B cell (primary cell): ENCODE data around the gene PRRX1. TPM values are rescaled to one million over a fixed set of nuclear protein-coding genes. Genes with fewer than 3 reads are reported as not detected.

Source experiments
- ATAC-seq: fragments of 200-7000 bp; cut with Tn5 transposase; one replicate; pipeline ENCODE4 v1.10.0; 2021; ENCODE audit warnings: low read depth, mild to moderate bottlenecking, moderate number of reproducible peaks, moderate library complexity
- CTCF ChIA-PET: fragments of 350-600 bp; sonication (Branson Sonifier 250); formaldehyde crosslinking; loops from one replicate; lab custom pipeline; 2021; ENCODE audit warnings: antibody characterized with exemption, inconsistent platforms; lab: Charles Lee
- POLR2A ChIA-PET: fragments of 350-600 bp; sonication (Branson Sonifier 250); formaldehyde crosslinking; loops from one replicate; lab custom pipeline; 2021; ENCODE audit warnings: antibody characterized with exemption; lab: Charles Lee
- DNase-seq: peaks from one replicate; pipeline ENCODE4 v3.0.0; 2013
- H2AFZ ChIP-seq: 2 replicates; pipeline ENCODE4 v1.6.1; 2012; ENCODE audit warnings: mild to moderate bottlenecking, low read depth, low read length; ENCODE audit not compliant: insufficient read depth, poor library complexity, severe bottlenecking
- H3K27ac ChIP-seq, 2 donors: 1 replicate in 1 of 2; 2 replicates in 1 of 2; pipeline ENCODE4 v1.5.1; 2012 to 2013; ENCODE audit warnings: low read length in 2 of 2, mild to moderate bottlenecking in 2 of 2, moderate library complexity in 1 of 2
- H3K27me3 ChIP-seq, 4 experiments: fragments of 200-600 bp in 1 of 4; sonication (generic) in 1 of 4; replicated peaks in 1 of 4; 1 replicate in 2 of 4; 2 replicates in 2 of 4; pipeline versions ENCODE4 v1.6.1 to v1.7.0; 2013 to 2016; ENCODE audit warnings: low read length in 3 of 4, mild to moderate bottlenecking in 2 of 4, mixed read lengths in 1 of 4, moderate library complexity in 1 of 4; ENCODE audit not compliant: insufficient read depth in 4 of 4, control insufficient read depth in 3 of 4; ENCODE audit errors: control extremely low read depth in 1 of 4
- H3K36me3 ChIP-seq, 2 experiments: replicated peaks in 1 of 2; 1 replicate in 1 of 2; 2 replicates in 1 of 2; pipeline versions ENCODE4 v1.6.1 to v1.7.1; 2013; ENCODE audit warnings: low read length in 1 of 2; ENCODE audit not compliant: insufficient read depth in 2 of 2, control insufficient read depth in 1 of 2; ENCODE audit errors: control extremely low read depth in 1 of 2, extremely low read depth in 1 of 2
- H3K4me1 ChIP-seq, 2 donors: fragments of 200-600 bp in 1 of 2; sonication (generic) in 1 of 2; 1 replicate in 1 of 2; 2 replicates in 1 of 2; pipeline versions ENCODE4 v1.5.1 to v1.6.1; 2013 to 2017; ENCODE audit warnings: low read length in 2 of 2; ENCODE audit not compliant: control insufficient read depth in 2 of 2, insufficient read depth in 2 of 2
- H3K4me2 ChIP-seq: replicated peaks from 2 replicates; pipeline ENCODE3; 2012; ENCODE audit warnings: mild to moderate bottlenecking, low read depth, low read length; ENCODE audit not compliant: poor library complexity, severe bottlenecking
- H3K4me3 ChIP-seq, 5 experiments: fragments of 200-600 bp in 1 of 5; sonication (generic) in 1 of 5; 1 replicate in 3 of 5; 2 replicates in 2 of 5; pipeline versions ENCODE4 v1.5.1 to v1.7.0; 2011 to 2016; ENCODE audit warnings: low read length in 4 of 5, mild to moderate bottlenecking in 4 of 5, low read depth in 2 of 5, control low read depth in 1 of 5, moderate library complexity in 1 of 5; ENCODE audit not compliant: insufficient read depth in 1 of 5; ENCODE audit errors: control extremely low read depth in 1 of 5, extremely low read depth in 1 of 5
- H3K79me2 ChIP-seq: fragments of 200-600 bp; sonication (generic); one replicate; pipeline ENCODE4 v1.6.0; 2016; ENCODE audit warnings: low read length; ENCODE audit not compliant: control insufficient read depth, insufficient read depth
- H3K9ac ChIP-seq: fragments of 200-600 bp; sonication (generic); 2 replicates; pipeline ENCODE4 v1.6.1; 2017; ENCODE audit warnings: mild to moderate bottlenecking, low read length, moderate library complexity
- H3K9me3 ChIP-seq, 3 donors: one replicate each; pipeline versions ENCODE4 v1.6.1 to v1.7.1; 2013; ENCODE audit warnings: low read length in 2 of 3; ENCODE audit not compliant: control insufficient read depth in 2 of 3, insufficient read depth in 1 of 3; ENCODE audit errors: control extremely low read depth in 1 of 3
- H4K20me1 ChIP-seq: 2 replicates; pipeline ENCODE4 v1.6.0; 2012; ENCODE audit warnings: mild to moderate bottlenecking, low read length; ENCODE audit not compliant: insufficient read depth, control insufficient read depth, poor library complexity, severe bottlenecking
- H3K27ac Mint-ChIP-seq: one replicate; pipeline ENCODE4 v1.8.0; 2021; ENCODE audit warnings: mixed read lengths
- H3K27me3 Mint-ChIP-seq: one replicate; pipeline ENCODE4 v1.8.0; 2021; ENCODE audit warnings: mixed read lengths
- H3K4me1 Mint-ChIP-seq: one replicate; pipeline ENCODE4 v1.8.0; 2021; ENCODE audit warnings: mixed read lengths
- H3K4me3 Mint-ChIP-seq: one replicate; pipeline ENCODE4 v1.8.0; 2021; ENCODE audit warnings: mixed read lengths
- H3K9me3 Mint-ChIP-seq: one replicate; pipeline ENCODE4 v1.8.0; 2022; ENCODE audit warnings: mixed read lengths; ENCODE audit not compliant: insufficient read depth
- CTCF ChIP-seq: fragments of 200-600 bp; IDR thresholded peaks from one replicate; pipeline ENCODE4 v1.8.0; 2022; ENCODE audit warnings: antibody characterized with exemption, mild to moderate bottlenecking
- EZH2 ChIP-seq: IDR thresholded peaks from 2 replicates; pipeline ENCODE4 v1.6.1; 2012; ENCODE audit warnings: borderline replicate concordance, low read depth, mild to moderate bottlenecking, moderate library complexity, low read length; ENCODE audit not compliant: insufficient read depth, poor library complexity, severe bottlenecking
- WGBS: methylation state at CpG from one replicate; pipeline ENCODE4 v1.1.5; 2013; ENCODE audit warnings: missing lambda C conversion rate; ENCODE audit not compliant: insufficient coverage; 5-methylcytosine and 5-hydroxymethylcytosine counted together
- intact Hi-C: fragments of 100-400 bp; cut with micrococcal nuclease; formaldehyde crosslinking; loops from one replicate; pipeline ENCODE4 v1.10.0; 2022
- polyA plus RNA-seq: library from polyadenylated mRNA; depleted of rRNA; stranded (reverse); fragments of >200 nt; gene quantifications from 2 replicates; pipeline ENCODE4 v1.2.3, GENCODE V29; 2012
- total RNA-seq, 2 donors: library from RNA; stranded (reverse); fragments of 120-200 nt in 1 of 2; gene quantifications; 1 replicate in 1 of 2; 2 replicates in 1 of 2; pipeline versions ENCODE4 v1.2.3 to v1.2.4, GENCODE V29; 2013 to 2022

Gene PRRX1
- total and polyA plus RNA-seq, 2 donors (not counting 1 experiment from before 2014, with no cell fraction given) = not detected

GRCh38 chr1:170701962-170702361, 38.0 kb downstream of the PRRX1 start:
- no peaks in the 10 kb centered on the region for H3K4me1 Mint-ChIP-seq
- intact Hi-C loops = no loop called here
- 100% methylated on average over 7 of the region's 12 CpGs for WGBS
- no peak overlapping the region for H3K9ac ChIP-seq
- no peak overlapping the region for H3K27ac Mint-ChIP-seq
- no peak for ATAC-seq
- H3K27me3 Mint-ChIP-seq = no peaks in the 10 kb centered on the region
- H2AFZ ChIP-seq = no peak overlapping the region
- no peaks in the 10 kb centered on the region for H4K20me1 ChIP-seq
- H3K4me1 ChIP-seq = no peaks in the 10 kb centered on the region
- no peaks in the 10 kb centered on the region for H3K79me2 ChIP-seq
- no peaks in the 10 kb centered on the region for H3K36me3 ChIP-seq
- TF ChIP-seq CTCF (no peak), EZH2 (no peak)
- no peaks in the 10 kb centered on the region for H3K9me3 ChIP-seq
- no peak overlapping the region for H3K4me3 ChIP-seq
- no peak overlapping the region for H3K4me3 Mint-ChIP-seq
- POLR2A ChIA-PET = no interaction called here
- H3K9me3 Mint-ChIP-seq = no peaks in the 10 kb centered on the region
- no peaks in the 10 kb centered on the region for H3K27me3 ChIP-seq
- DNase-seq = no peak
- H3K4me2 ChIP-seq = no peak overlapping the region
- CTCF ChIA-PET = no interaction called here
- no peak overlapping the region for H3K27ac ChIP-seq

GRCh38 chr1:170703591-170703990, 39.7 kb downstream of the PRRX1 start:
- ChIA-PET POLR2A (no interaction called here), CTCF (no interaction called here)
- no peak for TF ChIP-seq EZH2
- TF ChIP-seq CTCF = no peak
- Mint-ChIP-seq H3K4me1 (no peaks in the 10 kb centered on the region), H3K4me3 (no peak overlapping the region), H3K9me3 (no peaks in the 10 kb centered on the region), H3K27ac (no peak overlapping the region), H3K27me3 (no peaks in the 10 kb centered on the region)
- Histone ChIP-seq H3K4me2 (no peak overlapping the region), H3K36me3 (no peaks in the 10 kb centered on the region), H4K20me1 (no peaks in the 10 kb centered on the region), H2AFZ (no peak overlapping the region), H3K9me3 (no peaks in the 10 kb centered on the region), H3K9ac (no peak overlapping the region), H3K4me3 (no peak overlapping the region), H3K27me3 (no peaks in the 10 kb centered on the region), H3K4me1 (no peaks in the 10 kb centered on the region), H3K79me2 (no peaks in the 10 kb centered on the region), H3K27ac (no peak overlapping the region)
- ATAC-seq = no peak
- no CpG with 5 or more reads among the region's 2 CpGs for WGBS
- intact Hi-C loops = no loop called here
- DNase-seq = no peak
